NCI-H1930 (cell line): ENCODE data around the gene CCR9.

Experiments used
- DNase-seq, 2 experiments: peaks; one replicate each; lab custom pipeline; 2025; lab: John Stamatoyannopoulos, UW

The CCR9 gene

DNA sequence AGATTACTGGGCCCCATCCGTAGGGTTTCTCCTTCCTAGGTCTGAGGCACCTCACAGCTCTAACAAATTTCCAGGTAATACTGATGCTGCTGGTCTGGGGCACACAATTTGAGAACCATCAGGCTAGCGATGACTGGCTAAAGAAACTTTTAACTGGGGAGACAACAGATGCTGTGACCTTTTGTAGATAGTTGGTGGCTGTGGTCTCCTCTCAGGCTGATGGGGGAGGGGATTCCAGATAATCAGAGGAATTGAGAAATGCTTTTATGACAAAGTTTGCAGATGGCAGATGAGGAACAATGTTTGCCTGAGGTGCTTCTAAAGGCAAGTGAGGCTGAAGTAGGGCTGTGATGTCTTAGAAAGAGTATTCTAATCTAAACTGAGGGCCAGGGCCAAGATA, 13.8 kb upstream of the CCR9 start:
- no peak for DNase-seq

DNA sequence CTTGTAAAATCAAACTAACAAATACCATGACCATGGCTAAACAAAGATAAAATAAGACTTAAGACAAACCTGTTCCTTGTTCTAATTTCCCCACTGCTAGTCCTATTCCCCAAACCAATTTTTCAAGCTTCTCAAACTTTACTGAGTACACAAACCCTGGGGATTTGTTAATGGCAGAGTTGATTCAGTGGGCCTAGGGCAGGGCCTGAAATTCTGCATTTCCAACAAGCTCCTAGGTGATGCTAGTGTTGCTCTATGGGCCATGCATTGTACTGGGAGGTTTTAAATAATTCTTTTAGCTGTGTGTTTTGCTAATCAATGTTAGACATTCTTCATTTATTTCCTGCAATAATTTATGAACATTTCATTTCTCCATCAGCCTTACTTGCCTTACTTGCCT, 13.3 kb upstream of the CCR9 start:
- DNase-seq: no peak

DNA sequence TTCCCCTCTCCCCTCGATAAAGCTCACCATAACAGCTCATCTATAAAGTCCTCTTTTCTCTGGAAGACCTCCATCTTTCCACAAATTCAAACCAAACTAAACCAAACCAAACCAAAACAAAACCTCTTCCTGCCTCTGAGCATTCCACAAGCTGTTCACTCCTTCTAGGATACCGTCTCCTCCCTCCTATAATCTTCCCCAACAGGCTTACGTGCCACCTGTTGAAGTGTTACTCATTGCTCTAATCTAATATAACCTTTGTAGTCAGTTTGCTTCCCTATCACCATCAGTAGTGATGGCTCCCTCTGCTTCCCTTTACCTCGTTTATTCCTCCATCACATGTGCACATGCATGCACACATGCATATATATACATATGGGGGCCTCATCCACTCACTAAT, 12.7 kb upstream of the CCR9 start:
- DNase-seq: no peak

DNA sequence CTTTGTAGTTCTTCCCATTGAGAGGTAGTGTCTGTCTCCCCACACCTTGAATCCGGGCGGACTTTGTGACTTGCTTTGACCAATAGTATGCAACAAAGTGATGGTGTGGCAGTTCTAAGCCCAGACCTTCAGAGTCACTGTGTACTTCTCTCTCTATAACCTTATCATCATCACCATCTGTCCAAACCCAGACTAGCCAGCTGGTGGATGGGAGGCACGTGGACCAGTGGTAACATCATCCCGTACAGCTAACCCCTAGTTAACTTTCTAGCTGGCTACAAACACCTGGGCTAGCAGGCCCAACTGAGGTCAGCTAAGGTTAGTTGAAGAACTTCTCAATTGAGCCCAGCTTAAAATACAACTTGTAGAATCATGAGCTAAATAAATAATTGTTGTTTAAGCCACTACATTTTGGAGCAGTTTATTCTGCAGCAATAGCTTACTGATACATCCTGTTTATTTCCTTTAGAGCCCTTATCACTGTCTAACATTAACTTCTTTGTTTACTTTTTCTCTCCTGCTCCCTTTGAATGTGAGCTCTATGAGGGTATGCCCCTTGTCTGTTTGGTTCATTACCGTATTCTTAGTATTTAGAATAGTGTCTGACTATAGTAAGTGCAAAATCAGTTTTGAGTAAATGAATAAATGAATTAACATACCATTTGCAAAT, 11.5 kb upstream of the CCR9 start:
- DNase-seq: no peak

DNA sequence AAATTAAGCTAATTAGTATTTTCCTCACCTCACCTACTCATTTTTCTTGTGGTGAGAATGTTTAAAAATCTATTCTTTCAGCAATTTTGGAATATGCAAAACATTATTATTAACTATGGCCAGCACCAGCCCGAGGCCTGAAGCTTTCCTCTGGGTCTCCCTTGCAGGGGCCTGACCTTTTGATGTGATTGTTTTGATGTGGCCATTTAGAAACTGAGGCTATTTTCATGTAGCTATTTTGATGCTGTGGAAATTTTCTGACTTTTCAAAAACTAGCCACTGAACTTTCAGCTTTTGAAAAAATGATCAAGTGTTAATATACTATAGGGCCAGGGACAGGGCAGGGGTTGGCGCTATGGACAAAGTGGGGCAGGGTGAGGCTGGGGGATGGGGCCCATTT, 8.2 kb upstream of the CCR9 start:
- no peak for DNase-seq

DNA sequence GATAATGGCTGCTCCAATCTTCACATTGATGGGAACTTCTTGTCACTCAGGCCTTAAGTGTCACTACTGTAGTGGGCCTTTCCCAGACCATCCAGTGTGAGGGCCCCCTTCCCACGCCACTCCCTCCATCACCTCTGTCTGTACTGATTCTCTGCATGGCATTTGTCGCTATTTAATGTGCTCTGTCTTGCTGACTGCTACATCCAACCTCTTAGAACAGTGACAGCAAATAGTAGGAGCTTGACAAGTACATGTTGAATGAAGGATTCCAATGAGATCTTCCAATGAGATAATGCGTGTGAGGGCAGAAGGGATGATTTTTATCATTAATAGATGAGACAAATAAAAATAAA, 5.6 kb upstream of the CCR9 start:
- no peak for DNase-seq

DNA sequence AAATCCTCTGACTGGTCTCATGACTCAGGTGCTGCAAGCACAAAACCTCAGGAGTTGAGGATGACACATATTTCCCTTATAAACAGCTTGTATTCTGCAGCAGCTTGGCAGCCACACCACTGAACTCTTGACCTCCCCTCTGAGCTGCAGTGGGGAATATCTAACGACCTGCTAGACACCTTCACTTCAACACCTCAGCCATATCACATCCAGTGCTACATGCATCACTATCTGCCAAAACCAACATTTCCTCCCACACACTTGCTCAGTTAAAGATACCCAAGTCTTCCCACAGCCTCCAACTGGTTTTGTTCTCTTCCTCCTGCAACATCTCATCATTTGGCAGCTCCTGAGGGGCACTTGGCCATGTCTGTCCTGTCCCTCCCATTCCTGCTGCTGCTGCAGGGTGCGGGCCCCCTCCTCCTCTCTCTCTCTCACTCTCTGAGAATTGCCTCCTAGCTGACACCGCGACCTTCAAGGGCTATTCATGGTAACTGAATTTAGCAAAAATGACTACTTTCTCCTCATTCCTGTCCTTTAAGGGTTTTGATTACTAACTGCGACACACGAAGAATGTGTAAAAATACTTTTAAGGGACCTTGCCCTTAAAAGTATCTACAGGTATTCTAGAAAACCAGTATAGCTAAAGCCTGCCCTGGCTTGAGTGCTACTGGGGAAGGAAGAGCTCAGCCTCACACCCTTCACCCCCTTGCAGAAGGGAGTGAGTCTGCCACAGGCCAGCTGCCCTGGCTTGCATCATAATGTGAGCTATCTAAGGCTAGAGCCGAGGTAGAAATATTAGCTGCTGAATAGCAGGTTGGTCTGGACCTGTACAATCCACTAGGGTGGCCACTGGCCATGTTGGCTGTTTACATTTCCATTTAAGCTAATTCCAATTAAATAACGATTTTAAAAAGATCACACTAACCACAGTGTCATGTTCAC, 5.0 kb upstream of the CCR9 start:
- DNase-seq: no peak

DNA sequence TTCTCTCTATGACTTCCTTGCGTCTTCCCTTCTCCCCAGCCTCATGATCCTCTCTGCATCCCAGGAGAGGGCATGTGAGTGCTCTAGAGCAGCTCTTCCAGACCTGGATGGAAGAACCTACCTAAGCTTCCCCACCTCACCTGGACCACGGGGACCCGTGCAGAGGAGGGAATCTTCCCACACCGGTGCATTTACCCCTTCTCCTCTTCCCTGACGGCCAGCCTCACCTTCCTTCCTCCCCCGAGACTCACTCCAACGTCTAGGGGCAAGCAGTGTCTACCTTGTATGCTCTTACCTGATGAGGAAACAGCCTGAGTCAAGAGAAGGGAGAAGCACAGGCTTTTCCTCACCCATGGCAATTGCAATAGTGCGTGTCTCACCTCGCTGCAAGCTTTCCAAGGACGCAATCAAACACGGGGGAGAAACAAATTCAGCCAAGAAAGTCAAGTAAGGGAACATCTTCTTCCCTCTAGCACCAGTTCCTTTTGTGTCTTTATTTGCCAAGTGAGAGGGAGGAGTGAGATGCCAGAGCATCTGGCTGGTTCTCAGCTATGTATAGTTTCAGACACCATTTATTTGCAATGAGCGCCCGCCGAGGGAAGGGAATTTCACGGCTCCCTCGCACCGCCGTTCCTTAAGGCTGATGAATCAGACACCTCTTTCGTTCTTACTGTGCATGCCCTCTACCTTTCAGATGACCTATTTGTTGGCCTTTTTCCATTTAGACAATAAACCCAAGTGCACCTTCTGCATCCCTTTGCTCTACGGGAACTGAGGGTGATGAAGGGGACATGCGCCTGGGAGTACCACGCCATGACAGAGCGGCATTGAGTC, 1.8 kb upstream of the CCR9 start:
- DNase-seq: no peak

DNA sequence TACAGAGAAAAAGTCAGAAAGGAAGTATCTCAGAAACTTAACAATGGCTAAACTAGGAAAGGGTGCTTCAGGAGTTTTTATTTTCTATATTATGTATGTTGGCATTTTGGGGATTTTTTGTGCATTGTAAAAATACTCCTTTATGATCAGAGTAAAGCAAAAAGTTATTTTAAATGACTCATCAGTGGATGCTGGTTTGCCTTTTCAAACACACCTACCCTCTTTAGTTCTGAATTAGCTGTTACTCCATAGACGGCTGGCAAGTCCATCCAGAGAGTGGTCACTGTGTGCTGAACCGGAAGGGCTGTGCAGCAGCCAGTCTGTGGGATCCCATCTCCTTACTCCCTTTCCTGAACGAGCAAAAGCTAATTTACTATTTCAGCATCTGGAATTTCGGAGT, 942 bp downstream of the CCR9 start:
- no peak for DNase-seq

DNA sequence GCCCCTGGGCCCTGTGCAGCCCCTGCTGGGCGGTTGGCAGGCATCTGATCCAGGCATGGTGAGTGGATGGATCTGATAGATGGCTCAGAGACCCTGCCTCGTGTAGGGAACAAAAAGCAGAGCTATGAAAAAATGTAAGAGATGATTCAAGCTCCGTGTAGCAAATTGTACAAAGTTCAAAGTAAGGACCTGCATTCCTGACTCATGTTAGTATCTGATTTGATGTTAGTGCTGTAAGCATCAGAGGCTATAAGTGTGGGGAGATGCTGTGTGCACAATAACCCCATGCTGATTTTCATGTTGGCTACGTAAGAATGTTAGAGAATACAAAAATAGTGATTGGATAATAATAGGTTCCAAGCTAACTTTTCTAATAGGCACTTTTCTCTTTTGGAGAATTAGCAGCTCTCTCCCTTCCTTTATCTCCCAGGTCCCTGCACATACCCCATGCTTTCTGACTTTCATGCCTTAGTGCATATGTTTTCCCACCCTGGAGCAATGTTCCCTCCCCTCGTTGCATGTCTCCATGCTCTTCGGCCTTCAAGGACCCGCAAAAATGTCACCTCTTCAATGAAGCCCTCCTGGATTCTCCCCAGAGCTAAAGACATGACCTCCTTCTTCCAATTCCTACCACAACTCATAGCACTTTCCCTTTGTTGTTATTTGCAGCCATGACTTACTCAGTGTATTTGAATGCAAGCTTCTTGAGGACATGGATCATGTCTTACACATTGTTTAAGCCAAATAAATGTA, 1.6 kb downstream of the CCR9 start:
- no peak for DNase-seq

DNA sequence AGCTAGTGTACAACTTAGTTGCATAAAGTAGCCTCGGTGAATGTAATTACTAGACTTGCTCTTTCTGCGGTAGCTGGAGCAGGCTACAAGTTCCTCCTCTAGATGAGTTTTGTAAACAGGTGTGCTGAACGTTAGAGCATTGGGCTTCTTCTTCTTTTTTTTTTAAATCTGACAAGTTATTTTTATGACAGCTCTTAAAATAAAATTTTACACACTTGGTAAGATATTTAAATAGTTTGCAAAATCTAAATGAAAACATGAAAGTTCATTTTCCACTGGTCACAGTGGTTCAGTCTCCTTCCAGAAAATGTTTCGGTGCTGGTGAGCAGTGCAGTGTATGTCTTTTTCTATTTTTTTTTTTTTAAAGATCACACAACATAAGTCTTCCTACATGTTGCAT, 3.0 kb downstream of the CCR9 start:
- no peak for DNase-seq

DNA sequence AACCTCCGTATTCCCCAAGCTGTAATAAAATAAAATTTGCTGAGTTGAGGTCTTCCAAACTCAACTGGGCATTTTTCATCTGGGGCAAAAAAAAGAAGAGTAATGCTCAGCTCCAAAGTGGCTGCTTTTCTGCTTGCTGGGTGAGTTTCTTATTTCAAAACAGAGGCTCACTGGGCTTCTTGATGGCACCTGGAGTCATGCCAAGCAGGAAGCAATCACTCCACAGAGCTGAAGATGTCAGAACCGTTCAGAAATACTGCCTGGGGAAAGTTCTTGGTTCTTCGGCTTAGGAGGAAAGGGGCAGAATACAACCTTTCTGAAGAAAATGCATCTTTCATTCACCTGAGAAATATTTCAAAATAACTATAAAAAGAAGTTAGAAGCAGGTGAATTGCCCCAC, 4.1 kb downstream of the CCR9 start:
- no peak for DNase-seq

DNA sequence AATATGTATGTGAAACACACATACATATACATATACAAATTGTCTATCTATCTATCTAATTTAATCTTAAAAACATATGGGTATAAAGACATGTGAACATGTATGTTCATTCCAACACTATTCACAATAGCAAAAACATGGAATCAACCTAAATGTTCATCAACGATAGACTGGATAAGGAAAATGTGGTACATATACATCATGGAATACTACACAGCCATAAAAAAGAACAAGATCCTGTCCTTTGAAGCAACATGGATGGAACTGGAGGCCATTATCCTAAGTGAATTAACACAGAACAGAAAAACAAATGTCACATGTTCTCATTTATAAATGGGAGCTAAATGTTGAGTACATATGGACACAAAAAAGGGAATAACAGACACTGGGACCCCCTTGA, 5.8 kb downstream of the CCR9 start:
- DNase-seq: no peak

DNA sequence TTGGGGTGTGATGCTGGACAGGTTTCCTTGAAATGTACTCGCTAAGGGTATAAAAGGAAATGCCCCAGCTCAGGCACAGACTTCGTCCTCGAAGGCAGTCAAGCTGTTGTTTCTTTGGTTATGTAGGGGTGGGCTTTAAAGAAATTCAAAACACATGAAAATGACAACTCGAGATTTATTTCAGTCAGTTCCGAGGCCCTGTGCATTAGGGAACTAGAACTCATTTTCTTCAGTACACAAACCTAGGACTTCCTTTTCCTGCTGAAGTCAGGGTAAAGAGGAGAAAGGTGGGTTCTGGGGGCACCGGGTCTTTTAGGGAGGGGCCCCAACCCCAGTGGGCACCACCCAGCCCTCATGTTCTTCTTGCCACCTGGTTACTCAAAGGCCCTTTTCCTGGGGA, 7.7 kb downstream of the CCR9 start:
- no peak for DNase-seq

DNA sequence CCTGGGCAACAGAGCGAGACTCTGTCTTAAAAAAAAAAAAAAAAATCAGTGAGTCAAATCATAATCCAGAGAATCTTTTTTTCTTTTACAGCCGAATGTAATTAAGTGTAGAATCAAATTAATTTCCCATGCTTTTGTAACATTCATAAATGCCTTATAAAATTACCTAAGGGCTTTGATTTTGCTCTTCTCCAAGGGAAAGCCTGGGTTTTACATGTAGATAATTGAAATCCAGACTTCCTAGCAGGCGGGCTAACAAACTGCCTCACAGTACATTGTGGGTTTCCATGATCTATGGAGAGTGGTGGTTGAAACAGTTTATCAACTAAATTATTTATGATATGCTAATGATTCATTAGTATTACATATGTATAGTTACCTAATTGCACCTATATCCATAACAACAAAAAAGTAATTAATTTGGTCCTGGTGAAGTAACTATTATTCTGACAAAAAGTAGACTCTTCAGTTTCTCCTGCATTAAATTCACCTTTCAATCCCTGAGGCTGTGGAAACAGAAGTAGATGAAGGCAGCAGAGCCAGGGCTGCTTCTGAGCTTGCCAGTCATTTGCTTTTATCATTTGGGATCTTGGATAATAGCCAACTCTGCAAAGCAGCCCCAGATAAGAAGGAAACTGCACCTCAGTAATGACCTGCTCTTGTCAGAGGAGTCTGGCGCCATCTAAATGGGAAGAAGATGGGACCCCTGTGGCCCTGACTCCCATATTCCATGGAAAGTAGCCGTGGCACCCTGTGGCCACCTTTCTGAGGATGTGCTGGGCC, 9.5 kb downstream of the CCR9 start:
- no peak for DNase-seq

DNA sequence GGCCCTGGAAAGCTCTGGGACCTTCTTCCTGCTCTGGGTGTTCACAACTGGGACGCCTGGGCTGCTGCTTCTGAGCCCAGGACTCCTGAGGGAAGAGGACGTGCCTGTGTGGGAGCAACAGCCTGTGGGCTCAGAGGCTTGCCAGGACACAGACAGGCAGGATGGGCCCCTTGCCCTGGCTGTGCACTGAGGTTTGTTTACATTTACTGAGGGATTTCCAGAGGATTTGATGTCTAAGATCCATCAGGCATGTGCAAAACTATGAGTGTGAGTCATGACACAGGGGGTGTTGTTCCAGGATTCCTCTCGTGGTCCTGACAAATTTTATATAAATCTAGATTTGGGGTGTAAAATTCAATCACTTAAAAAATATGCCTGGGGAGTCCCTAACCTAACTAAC, 10.6 kb downstream of the CCR9 start:
- DNase-seq: no peak

DNA sequence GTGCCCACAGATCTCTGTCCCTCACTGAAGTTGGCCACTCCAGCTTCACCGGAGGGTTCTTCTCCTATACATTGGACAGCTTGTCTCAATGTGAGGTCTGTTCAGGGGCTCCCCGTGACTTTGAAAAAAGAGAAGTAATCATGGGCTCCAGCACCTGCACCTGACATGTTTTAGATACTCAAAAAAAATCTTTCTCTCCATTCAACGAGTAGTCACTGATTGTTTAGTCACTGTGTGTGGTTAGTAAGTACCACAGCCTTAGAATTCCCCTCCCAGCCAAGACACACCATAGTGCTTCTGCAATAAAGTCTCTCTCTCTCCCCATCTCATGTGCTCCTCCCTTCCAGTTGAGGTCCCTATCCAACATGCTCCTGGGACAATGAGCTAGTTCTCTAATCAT, 18.6 kb downstream of the CCR9 start:
- DNase-seq: no peak

DNA sequence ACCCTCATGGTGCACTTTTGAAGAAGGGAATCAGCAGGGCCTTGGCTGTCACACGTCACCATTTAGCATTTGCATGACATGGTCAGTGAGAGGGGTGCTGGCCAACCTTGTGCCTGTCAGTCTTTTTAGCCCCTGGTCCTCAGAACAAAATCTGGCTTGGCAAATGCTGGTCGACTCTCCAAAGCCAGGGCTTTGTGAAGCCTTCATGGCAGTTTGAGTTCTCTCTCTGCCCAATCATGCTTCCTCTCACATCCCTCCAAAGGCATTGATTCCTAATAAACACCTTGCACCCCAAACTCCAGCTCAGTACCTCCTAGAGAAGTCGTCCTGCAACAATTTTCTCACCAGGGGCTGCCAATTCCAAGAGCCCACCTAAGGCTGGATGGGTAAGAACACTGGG, 19.4 kb downstream of the CCR9 start:
- DNase-seq: no peak

DNA sequence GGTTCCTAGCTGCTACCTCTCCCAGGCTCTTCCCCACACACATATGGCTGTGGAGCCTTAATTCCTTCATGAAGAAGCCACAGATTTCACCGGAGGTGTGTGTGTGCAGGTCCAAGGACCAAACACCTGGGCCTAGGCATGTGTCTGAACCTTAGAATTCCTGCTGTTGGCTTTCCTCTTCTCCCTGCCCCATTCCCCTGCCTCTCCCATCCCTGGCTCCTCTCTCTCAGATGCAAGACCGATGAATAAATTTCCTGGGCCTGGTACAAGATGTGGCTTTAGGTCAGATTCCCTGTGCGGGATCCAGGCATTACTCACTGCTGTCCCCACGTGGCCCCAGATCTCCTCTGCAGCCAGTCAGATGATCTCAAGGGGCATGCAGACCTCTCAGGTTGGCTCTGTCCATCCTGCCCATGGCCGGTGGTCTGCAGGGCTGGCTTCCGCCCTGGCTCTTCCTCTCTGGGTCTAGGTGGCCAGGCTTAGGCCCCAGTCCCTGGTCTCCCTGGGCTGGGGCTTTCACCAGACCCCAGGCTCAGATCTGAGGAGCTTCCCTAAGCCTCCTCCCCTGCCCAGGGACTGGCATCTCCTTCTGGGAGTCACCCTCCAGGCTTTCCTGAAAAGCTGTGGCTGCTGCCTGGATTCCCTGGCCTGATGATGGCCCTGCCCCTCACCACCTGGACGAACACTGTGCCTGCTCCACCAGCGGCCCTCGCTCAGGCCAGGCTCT, 20.5 kb downstream of the CCR9 start:
- DNase-seq: no peak
